MM.1S (cell line): ENCODE results near the gene WRAP73.

Experiments used
- DNase-seq: peaks from one replicate; pipeline ENCODE4 v3.0.0-alpha.2; 2015
- H2AFZ ChIP-seq: fragments of 300-600 bp; sonication (generic); 2 replicates; pipeline ENCODE4 v1.6.0; 2016; ENCODE audit warnings: antibody characterized with exemption, low read length
- H3F3A ChIP-seq: fragments of 300-600 bp; sonication (generic); 2 replicates; pipeline ENCODE4 v1.6.1; 2016; ENCODE audit warnings: mild to moderate bottlenecking, antibody characterized with exemption, low read length, moderate library complexity, mixed read lengths; ENCODE audit not compliant: insufficient read depth
- H3K27ac ChIP-seq: fragments of 300-600 bp; sonication (generic); 2 replicates; pipeline ENCODE4 v1.5.1; 2016; ENCODE audit warnings: mild to moderate bottlenecking, low read length
- H3K27me3 ChIP-seq: fragments of 300-600 bp; sonication (generic); replicated peaks from 2 replicates; pipeline ENCODE4 v1.6.0; 2016; ENCODE audit warnings: low read length; ENCODE audit not compliant: insufficient read depth
- H3K36me3 ChIP-seq: fragments of 300-600 bp; sonication (generic); replicated peaks from 2 replicates; pipeline ENCODE4 v1.6.1; 2016; ENCODE audit warnings: mild to moderate bottlenecking, low read length, mixed read lengths; ENCODE audit not compliant: insufficient read depth
- H3K4me1 ChIP-seq: fragments of 300-600 bp; sonication (generic); 2 replicates; pipeline ENCODE4 v1.6.1; 2016; ENCODE audit warnings: low read length, mixed read lengths
- H3K4me2 ChIP-seq: fragments of 300-600 bp; sonication (generic); 2 replicates; pipeline ENCODE4 v1.6.0; 2016; ENCODE audit warnings: low read depth, low read length
- H3K4me3 ChIP-seq: fragments of 300-600 bp; sonication (generic); 2 replicates; pipeline ENCODE4 v1.5.1; 2016; ENCODE audit warnings: low read length, mixed read lengths
- H3K79me2 ChIP-seq: fragments of 300-600 bp; sonication (generic); 2 replicates; pipeline ENCODE4 v1.6.1; 2016; ENCODE audit warnings: mixed run types, low read length, mixed read lengths
- H3K9ac ChIP-seq: fragments of 300-600 bp; sonication (generic); 2 replicates; pipeline ENCODE4 v1.6.1; 2016; ENCODE audit warnings: low read length, mixed read lengths
- H3K9me2 ChIP-seq: fragments of 300-600 bp; sonication (generic); replicated peaks from 2 replicates; pipeline ENCODE4 v1.6.1; 2016; ENCODE audit warnings: mild to moderate bottlenecking, low read length, mixed read lengths; ENCODE audit not compliant: insufficient read depth
- H3K9me3 ChIP-seq: fragments of 300-600 bp; sonication (generic); replicated peaks from 2 replicates; pipeline ENCODE4 v1.6.1; 2016; ENCODE audit warnings: mild to moderate bottlenecking, low read length, mixed read lengths; ENCODE audit not compliant: insufficient read depth
- H4K20me1 ChIP-seq: fragments of 300-600 bp; sonication (generic); 2 replicates; pipeline ENCODE4 v1.6.1; 2016; ENCODE audit warnings: mild to moderate bottlenecking, low read length, moderate library complexity, mixed read lengths; ENCODE audit not compliant: insufficient read depth
- CTCF ChIP-seq: fragments of 300-600 bp; sonication (generic); IDR thresholded peaks from 2 replicates; pipeline ENCODE4 v1.5.1; 2016; ENCODE audit warnings: antibody characterized with exemption, low read length, mixed read lengths
- EZH2 ChIP-seq: fragments of 300-600 bp; sonication (generic); optimal IDR thresholded peaks from 2 replicates; pipeline ENCODE3; 2017; ENCODE audit warnings: low read depth, mild to moderate bottlenecking, antibody characterized with exemption, low read length, mixed read lengths
- EZH2phosphoT487 ChIP-seq: fragments of 300-600 bp; sonication (generic); IDR thresholded peaks from 2 replicates; pipeline ENCODE4 v1.6.1; 2018; ENCODE audit warnings: antibody characterized with exemption, low read length

WRAP73 gene

GRCh38 chr1:3598522-3599285 is 51.2 kb downstream of the WRAP73 start:
- H3K79me2 ChIP-seq = no peaks in the 10 kb centered on the region
- H3F3A ChIP-seq = no peaks in the 10 kb centered on the region
- H3K9me2 ChIP-seq = no peaks in the 10 kb centered on the region
- H3K9me3 ChIP-seq = no peaks in the 10 kb centered on the region
- DNase-seq = no peak
- H3K27ac ChIP-seq = no peak overlapping the region
- H3K36me3 ChIP-seq = no peaks in the 10 kb centered on the region
- 0 out of 2 replicates have a peak overlapping the region, but pooled peaks have one; percentile 15 for H2AFZ ChIP-seq
- TF ChIP-seq CTCF = no peak
- no peak for TF ChIP-seq EZH2
- TF ChIP-seq EZH2phosphoT487 = no peak
- H3K27me3 ChIP-seq = peaks cover 96% of the 10 kb centered on the region
- H3K4me3 ChIP-seq = no peak overlapping the region
- peak overlapping the region; percentile 34; the same call in 1 of the 2 replicates for H3K4me2 ChIP-seq
- H4K20me1 ChIP-seq = no peaks in the 10 kb centered on the region
- H3K9ac ChIP-seq = no peak overlapping the region
- H3K4me1 ChIP-seq = 0 out of 2 replicates have a peak, but pooled peaks cover 9% of the 10 kb centered on the region

GRCh38 chr1:3598051-3598491 is 51.8 kb downstream of the WRAP73 start:
- Histone ChIP-seq H3K9me2 (no peaks in the 10 kb centered on the region), H3K4me3 (no peak overlapping the region), H3K36me3 (no peaks in the 10 kb centered on the region), H3F3A (no peaks in the 10 kb centered on the region), H3K9me3 (no peaks in the 10 kb centered on the region), H3K4me1 (0 out of 2 replicates have a peak, but pooled peaks cover 9% of the 10 kb centered on the region), H4K20me1 (no peaks in the 10 kb centered on the region), H2AFZ (0 out of 2 replicates have a peak overlapping the region, but pooled peaks have one; percentile 15), H3K79me2 (no peaks in the 10 kb centered on the region), H3K4me2 (peak overlapping the region; percentile 34; the same call in 1 of the 2 replicates), H3K27me3 (peaks cover 95% of the 10 kb centered on the region), H3K27ac (no peak overlapping the region), H3K9ac (no peak overlapping the region)
- no peak for DNase-seq
- no peak for TF ChIP-seq EZH2phosphoT487
- TF ChIP-seq CTCF = no peak
- no peak for TF ChIP-seq EZH2

- no peaks in the 10 kb centered on the region for H3K9me2 ChIP-seq
- DNase-seq = no peak
- no peaks in the 10 kb centered on the region for H4K20me1 ChIP-seq
- H3K9me3 ChIP-seq = no peaks in the 10 kb centered on the region
- TF ChIP-seq EZH2 (no peak), EZH2phosphoT487 (no peak), CTCF (no peak)
- no peak overlapping the region for H3K4me3 ChIP-seq
- no peak overlapping the region for H3K4me2 ChIP-seq
- H3K79me2 ChIP-seq = no peaks in the 10 kb centered on the region
- H3K36me3 ChIP-seq = no peaks in the 10 kb centered on the region
- H3K27ac ChIP-seq = no peak overlapping the region
- H3K4me1 ChIP-seq = 0 out of 2 replicates have a peak, but pooled peaks cover 9% of the 10 kb centered on the region
- H3K27me3 ChIP-seq = peaks cover 95% of the 10 kb centered on the region
- no peaks in the 10 kb centered on the region for H3F3A ChIP-seq
- no peak overlapping the region for H2AFZ ChIP-seq
- H3K9ac ChIP-seq = no peak overlapping the region
These were observed 52.3 kb downstream of the WRAP73 start for GRCh38 chr1:3597599-3597964.
